Measurements from ENCODE around the gene ERICH6B. TPM values are rescaled to one million over a fixed set of nuclear protein-coding genes. Genes with fewer than 3 reads are reported as not detected.

ERICH6B gene
- total RNA-seq = not detected in 2 replicates

DNA sequence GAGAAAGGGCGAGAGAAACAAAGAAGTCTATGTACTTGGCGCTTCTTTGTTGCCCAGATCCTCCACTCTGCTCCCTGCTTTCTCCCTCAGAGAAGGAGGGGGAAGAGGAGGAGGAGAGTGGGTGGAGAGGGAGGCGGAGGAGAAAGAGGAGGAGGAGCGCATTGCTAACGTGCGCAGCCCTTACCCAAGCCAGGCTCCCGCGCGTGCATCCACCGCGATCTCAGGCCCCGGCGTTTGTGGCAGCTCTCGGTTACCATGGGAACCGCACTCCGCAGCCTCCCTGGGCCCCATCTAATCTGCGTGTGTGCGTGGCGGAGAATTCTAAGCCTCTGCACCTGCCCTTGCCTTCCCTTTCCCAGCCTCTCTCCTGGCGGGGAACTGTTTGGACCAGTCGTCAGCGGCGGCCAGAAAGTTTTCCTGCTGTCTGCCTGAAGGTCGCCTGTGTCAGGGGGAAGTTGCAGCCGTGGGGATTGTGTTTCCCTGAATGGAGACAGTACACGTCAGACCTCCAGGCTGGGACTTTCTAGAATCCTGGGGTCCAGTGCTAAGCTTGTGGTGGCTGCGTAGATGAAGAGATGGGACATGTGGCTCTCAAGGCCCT, at the start of gene ERICH6B:
Gene ERICH6B (minus strand): TSS at position 239 of the 601 bp plus-strand sequence. CDS start 18,734 bp downstream, outside the sequence.

Other genes starting within 250 kb of the ERICH6B start
- 5.9 and 9.2 TPM in 2 replicates for gene SLC25A30, start 197.4 kb downstream of the ERICH6B start, total RNA-seq
- gene COG3, start 150.8 kb downstream of the ERICH6B start, total RNA-seq = 22.6 and 37.8 TPM in 2 replicates
- gene CBY2, start 86.6 kb upstream of the ERICH6B start, total RNA-seq = not detected in 2 replicates
- gene SIAH3, start 236.0 kb upstream of the ERICH6B start, total RNA-seq = not detected in 2 replicates

All from airway epithelial cell (primary cell).